Vagina (tissue), 2 donors: ENCODE data around the gene DNAJC13.

ENCODE experiments used
- POLR2AphosphoS5 ChIP-seq, 2 donors: sonication (generic); formaldehyde crosslinking; IDR thresholded peaks; one replicate each; pipeline ENCODE4 v1.9.0; 2017; ENCODE audit warnings: antibody characterized with exemption in 2 of 2, mild to moderate bottlenecking in 2 of 2, low read depth in 1 of 2; ENCODE audit not compliant: insufficient read depth in 1 of 2
- TF ChIP-seq, protein P1 (sequence below), 3 experiments: fragments of 450-650 bp in 2 of 3; fragments of 200-600 bp in 1 of 3; sonication (generic) in 1 of 3; IDR thresholded peaks; one replicate each; pipeline ENCODE4 v1.5.1; 2017 to 2019; ENCODE audit warnings: antibody characterized with exemption in 3 of 3, mild to moderate bottlenecking in 2 of 3, moderate library complexity in 2 of 3

GRCh38 chr3:132418916-132419315 is 1.6 kb downstream of the DNAJC13 start:
- TF ChIP-seq, protein P1, sequence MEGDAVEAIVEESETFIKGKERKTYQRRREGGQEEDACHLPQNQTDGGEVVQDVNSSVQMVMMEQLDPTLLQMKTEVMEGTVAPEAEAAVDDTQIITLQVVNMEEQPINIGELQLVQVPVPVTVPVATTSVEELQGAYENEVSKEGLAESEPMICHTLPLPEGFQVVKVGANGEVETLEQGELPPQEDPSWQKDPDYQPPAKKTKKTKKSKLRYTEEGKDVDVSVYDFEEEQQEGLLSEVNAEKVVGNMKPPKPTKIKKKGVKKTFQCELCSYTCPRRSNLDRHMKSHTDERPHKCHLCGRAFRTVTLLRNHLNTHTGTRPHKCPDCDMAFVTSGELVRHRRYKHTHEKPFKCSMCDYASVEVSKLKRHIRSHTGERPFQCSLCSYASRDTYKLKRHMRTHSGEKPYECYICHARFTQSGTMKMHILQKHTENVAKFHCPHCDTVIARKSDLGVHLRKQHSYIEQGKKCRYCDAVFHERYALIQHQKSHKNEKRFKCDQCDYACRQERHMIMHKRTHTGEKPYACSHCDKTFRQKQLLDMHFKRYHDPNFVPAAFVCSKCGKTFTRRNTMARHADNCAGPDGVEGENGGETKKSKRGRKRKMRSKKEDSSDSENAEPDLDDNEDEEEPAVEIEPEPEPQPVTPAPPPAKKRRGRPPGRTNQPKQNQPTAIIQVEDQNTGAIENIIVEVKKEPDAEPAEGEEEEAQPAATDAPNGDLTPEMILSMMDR (IDR thresholded peaks at IDR 0.05): no peak
- no peak for TF ChIP-seq POLR2AphosphoS5 (IDR thresholded peaks at IDR 0.05; ENCODE audit: insufficient read depth in 1 of 2, low read depth in 1 of 2)
